Superior temporal gyrus (tissue), 1 donor: ENCODE data around the gene SGF29.
"Not testable (repeated sequence)": the region's sequence is repeated elsewhere in the genome, so short reads cannot be mapped to it uniquely, and the experiment has no call there.

Experiments
- DNase-seq: peaks from one replicate; pipeline ENCODE4 v3.0.0-alpha.2; 2016; ENCODE audit errors: extremely low spot score

Gene SGF29

DNA sequence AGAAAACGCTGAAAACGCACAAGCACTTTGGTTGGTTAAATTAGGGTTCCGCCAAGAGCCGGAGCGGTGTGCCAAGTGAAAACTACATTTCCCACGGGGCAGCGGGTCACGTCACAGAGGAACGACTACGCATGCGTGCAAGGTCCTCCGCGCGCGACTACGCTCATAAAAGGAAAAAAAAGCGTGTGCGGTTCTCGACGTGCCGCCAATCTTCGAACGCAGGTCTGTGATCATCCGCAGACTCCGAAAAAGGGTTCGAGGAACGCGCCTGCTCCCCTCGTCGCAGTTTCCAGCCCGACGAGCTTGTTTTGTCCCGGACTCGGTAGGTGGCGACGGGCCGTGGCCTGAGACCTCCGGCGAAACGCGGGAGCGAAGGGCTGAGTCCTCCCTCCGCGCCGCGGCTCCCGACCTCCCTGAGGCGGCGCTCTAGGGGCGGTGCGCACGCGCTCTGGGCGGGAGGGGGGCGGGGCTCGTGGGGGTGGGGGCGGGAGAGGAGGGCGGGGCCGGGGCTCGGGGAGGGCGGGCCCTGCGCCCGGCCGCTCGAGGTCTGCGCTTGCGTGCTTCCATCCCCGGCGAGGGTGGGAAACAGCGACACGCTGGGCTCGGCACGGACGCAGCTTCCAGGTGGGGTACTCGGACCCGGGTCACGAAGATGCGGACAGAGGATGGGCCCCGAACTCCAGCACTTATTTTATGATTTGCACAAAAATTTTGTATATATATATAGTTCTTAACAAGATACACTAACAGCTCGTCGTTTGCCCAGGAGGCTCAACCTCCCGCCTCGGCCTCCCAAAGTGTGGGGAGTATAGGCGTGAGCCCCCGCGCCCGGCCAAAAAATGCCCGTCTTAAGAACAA, at the start of gene SGF29:
TSS of gene SGF29 (plus strand) at position 145 of the 858 bp plus-strand sequence. CDS start 27,150 bp downstream, outside the sequence.
- DNase-seq = peak; percentile 97

DNA sequence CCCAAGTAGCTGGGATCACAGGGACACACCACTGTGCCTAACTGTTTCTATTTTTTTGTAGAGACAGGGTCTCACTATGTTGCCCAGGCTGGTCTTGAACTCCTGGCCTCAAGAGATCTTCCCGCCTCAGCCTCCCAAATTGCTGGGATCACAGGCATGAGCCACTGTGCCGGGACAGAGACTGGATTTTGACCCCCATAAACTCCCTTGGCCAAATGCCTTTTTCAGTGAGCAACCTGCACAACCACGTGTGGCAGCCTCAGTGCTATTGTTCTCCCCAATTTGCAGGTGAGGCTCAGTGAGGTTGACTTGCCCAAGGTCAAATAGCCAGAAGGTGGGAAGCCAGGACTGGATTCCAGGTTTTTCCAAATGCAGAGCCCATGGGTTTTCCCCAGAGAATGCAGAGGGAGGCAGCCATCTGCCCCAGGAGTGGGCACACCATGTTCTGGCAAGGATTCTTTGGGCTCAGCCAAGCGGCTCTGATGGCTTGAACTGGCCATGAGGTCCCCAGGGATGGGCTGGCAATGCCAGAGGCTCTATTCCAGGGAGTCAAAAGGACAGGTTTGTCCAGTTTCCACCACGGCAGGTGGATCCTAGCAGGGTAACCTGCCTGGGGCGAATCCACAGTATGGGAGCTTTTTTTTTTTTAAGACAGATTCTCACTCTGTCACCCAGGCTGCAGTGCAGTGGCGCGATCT, 48.9 kb upstream of the SGF29 start:
- DNase-seq = no peak

DNA sequence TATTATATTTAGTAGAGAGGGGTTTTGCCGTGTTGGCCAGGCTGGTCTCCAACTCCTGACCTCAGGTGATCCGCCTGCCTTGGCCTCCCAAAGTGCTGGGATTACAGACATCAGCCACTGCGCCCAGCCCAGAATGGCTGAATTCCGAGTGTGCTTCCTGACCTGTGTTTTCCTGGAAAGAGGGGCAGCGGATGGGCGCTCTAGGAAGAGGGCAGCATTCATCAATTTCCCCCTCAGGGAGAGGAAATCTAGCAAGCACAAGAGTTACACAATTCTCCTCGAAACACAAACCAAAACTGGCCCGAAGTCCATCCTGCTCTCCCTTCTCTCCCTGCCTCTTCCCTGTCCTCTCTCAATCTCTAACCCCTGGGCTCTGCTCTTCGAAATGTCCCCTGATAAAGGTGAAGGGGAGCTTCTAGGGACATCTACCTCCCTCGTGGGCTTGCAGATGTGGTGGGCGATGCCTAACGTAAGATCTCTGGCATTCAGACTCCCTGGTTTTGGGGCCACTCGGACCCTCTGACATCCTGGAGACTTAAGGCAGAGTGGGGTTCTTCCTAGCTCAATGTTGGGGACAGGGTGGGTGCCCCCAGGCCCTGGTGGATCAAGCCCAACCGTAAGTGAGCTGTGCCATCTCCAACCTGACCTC, 48.1 kb upstream of the SGF29 start:
- no peak for DNase-seq

DNA sequence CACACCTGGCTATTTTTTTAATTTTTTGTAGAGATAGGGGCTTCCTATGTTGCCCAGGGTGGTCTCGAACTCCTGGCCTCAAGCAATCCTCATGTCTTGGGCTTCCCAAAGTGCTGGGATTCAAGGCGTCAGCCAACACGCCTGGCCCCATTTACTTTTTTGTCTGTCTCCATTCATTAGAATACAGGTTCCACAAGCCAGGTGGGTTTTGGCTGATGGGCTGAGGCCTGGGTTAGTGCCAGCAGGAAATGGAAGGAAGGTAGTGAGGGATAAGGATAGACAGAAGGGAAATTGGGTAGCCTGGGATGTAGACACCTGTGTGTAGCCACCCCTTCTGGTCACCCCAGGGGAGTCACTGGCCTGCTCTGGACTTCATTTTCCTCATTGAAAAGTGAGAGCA, 42.7 kb upstream of the SGF29 start:
- no peak for DNase-seq

DNA sequence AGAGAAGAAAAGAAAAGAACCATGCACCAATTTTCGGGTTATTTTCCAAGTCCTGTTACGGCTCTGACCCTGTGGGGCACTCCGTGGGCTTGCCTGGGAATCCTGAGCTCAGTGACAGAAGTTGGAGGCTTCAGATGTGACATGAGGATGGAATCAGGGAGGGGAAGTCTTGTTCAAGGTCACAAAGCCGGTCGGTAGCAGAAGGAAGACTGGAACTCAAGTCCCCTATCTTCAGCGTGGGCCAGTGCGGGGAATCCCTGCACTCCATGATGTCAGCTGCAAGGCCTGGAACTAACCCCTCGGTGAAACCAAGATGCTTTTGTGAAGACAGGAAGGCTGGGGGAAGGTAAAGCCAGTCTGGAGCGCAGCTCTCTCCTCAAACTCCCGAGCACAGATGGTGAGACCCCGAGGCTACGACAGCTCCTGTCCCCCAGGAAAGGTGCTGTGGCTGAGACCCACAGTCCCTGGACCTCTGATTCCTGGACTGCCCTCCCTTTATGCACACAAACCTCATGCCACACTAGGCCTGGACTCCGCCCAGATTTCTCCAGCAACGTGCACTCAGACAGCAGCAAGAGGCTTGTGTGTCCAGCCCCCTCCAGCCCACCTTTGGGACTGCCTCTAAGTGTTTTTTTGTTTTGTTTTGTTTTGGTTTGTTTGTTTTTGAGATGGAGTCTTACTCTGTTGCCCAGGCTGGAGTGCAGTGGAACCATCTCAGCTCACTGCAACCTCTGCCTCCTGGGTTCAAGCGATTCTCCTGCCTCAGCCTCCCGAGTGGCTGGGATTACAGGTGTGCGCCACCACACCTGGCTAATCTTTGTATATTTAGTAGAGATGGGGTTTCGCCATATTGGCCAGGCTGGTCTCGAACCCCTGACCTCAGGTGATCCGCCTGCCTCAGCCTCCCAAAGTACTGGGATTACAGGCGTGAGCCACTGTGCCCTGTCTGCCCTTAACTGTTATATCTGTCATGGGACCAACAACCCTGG, 41.6 kb upstream of the SGF29 start:
- no peak for DNase-seq

DNA sequence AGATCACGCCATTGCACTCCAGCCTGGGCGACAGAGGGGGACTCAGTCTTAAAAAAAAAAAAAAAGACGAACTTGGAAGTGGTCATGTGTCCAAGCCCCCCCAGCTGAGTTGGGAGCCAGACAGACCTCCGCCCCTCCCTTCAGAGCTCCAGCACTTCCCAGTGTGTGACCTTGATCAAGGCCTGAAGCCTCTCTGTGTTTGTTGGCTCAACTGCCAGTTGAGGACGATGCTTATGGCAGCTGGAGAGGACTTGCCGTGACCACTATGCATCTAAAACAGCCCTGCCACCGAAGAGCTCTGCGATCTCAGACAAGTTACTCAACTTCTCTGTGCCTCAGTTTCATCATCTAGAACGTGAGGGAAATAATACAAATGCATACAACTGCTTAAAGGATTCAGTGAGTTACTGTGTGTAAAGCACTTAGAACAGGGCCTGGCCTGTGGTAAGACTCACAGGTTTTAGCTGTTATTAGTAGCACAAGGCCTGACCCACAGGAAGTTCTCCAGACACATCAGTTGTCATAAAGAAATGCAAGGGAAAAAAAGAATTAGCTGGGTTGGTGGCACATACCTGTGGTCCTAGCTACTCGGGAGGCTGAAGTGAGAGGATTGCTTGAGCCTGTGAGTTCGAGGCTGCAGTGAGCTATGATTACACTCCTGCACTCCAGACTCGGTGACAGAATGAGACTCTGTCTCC, 40.1 kb upstream of the SGF29 start:
- no peak for DNase-seq

DNA sequence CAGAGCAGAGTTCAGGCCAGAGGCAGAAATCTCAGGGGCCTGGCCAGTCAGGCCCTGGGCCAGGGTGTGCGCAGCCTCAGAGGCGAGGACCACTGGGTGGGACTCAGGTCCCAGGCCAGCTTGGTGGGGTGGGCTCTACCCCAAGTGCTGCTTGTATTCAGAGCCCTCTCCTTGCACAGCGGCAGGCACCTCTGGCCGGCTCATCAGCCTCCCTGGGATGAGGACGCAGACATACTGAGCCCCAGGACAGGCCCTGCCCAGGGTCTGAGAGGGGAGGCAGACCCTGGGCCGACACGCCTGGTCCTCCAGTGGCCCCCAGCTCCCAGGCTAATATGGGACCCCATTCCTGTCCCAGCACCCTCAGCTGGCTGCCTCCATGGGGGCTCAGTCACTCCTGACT, 39.5 kb upstream of the SGF29 start:
- no peak for DNase-seq

DNA sequence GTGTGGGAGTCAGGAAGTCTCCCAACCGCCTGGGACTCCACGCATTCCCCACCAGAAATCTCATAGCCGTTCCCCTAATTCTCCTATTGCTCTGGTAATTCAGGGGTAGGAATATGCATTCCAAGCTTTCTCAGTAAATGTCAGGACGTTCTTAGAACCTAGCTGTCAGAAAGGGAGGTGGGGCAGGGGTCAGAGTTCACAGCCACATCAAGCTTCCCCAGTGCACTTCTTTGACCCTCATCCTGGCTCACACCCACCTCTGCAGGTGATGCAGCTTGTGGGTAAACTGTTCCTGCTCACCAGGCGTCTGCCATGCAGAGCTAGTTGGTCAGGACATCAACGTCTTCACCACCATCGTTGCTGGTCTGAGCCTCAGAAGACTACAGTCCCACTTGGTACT, 33.0 kb upstream of the SGF29 start:
- DNase-seq = no peak

DNA sequence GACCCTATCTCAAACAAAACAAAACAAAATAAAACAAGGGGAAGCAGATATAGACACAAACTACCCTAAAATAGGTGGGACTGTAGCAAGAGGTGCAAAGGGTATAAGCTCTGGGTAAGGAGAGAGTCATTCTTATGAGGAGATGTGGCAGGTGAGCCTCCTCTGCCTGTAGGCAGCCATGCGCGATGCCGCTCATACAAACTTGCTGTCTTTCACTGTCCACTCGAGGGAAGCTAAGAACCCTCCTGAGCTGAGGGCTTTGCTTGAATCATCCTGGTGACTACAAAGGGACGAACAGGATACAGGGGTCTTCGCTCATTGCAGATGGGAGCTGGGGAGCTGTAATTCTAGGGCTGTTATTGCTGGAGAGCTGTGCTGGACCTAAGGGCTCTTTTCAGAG, 32.3 kb upstream of the SGF29 start:
- DNase-seq = no peak

DNA sequence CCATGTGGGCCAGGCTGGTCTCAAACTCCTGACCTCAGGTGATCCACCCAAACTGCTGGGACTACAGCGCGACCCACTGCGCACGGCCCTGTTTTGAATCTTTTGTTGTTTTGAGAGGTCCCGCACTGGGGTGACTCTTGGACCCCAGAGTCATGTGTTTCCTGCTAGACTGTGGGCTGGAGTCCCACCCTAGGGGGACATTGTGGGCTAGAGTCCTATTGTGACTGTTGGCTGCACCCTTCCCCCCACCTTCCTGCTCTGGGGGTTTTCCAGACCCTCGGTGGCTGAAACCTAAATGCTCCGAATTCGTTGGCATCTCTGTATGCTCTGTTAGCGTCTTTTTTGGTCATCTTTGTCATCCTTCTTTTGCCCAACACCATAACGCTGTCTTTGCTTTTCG, 30.9 kb upstream of the SGF29 start:
- no peak for DNase-seq

DNA sequence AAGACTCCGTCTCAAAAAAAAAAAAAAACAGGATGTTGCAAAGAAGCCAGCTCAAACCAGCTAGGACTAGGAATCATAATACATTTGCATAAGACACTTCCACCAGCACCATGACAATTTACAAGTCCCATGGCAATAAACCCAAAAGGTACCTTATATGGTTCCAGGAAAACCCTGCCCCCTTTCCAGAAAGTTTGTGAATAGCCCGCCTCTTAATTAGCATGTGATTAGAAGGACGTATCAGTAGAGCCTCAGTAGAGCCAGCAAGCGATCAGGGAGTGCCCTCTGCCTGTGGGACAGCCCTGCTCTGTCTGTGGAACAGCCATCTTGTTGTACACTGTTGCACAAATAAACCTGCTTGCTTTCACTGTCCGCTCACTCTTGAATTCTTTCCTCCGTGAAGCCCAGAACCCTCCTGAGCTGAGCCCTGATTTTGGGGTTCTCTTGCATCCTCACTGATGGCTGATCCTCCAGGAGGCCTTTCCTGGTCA, 29.0 kb upstream of the SGF29 start:
- DNase-seq = no peak

DNA sequence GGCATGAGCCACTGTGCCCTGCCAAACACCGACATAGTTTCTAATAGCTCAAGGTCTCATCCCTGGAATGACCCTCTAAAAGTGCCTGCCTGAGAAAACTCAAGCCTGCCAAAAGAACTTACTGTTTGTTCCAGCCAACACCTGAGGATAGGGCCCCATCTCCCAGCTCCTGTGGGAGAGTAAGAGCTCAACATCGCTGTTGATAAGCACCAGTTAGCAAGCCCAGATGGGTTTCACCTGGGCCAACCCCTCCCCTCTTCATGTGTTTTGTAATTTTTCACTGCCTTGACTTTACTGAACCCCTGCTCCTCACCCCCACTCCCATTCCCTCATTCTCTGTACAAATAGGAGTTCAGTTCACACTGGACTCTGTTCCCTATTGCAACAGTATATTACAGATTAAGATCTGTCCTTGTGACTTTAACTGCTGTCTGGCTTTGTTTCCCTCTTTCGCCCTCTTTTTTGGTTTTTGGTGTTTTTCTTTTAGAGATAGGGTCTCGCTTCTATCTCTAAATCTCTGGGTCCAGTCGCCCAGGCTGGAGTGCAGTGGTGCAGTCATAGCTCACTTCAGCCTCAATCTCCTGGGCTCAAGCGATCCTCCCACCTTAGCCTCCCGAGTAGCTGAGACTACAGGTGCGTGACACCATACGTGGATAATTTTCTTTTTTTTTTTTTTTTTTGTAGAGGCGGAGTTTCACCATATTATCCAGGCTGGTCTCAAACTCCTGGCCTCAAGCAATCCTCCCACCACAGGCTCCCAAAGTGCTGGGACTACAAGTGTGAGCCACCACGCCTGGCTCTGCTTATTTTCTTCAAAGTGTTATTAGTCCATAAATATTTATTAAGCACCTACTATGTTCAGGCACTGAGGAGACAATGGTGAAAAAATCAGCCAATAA, 27.3 kb upstream of the SGF29 start:
- DNase-seq = no peak

DNA sequence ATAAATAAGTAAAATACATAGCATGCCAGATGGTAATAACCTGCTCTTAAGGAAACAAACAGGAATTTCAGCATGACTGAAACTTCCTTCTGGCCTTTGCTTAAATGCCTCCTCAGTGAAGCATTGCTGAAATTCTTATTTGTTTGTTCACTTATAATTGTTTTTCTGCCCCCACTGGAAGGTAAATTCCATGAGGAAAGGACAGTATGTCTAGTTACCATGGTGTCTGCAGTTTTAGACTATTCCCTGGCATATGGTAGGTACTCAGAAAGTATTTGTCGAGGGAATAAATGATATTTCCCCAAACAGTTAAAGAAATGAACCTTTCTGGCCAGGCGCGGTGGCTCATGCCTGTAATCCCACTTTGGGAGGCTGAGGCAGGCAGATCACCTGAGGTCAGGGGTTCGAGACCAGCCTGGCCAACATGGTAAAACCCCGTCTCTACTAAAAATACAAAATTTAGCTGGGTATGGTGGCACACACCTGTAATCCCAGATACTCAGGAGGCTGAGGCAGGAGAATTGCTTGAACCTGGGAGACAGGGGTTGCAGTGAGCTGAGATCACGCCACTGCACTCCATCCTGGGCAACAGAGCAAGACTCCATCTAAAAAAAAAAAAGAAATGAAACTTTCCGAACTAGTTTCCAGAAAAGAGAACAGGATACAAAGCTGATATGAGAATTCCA, 26.5 kb upstream of the SGF29 start:
- not testable (repeated sequence) for DNase-seq

DNA sequence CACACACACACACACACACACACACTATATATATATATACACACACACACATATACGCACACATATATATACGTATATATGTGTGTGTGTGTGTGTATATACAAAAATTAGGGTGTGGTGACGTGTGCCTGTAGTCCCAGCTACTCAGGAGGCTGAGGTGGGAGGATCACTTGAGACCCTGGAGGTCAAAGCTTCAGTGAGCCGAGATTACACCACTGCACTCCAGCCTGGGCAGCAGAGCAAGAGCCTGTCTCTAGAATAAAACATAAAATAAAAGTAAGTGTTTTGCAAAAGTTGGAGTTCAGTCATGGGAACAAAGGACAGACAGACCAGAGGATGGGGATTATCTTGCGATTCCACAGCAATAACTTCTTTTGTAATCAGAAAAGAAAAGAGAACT, 25.7 kb upstream of the SGF29 start:
- no peak for DNase-seq

DNA sequence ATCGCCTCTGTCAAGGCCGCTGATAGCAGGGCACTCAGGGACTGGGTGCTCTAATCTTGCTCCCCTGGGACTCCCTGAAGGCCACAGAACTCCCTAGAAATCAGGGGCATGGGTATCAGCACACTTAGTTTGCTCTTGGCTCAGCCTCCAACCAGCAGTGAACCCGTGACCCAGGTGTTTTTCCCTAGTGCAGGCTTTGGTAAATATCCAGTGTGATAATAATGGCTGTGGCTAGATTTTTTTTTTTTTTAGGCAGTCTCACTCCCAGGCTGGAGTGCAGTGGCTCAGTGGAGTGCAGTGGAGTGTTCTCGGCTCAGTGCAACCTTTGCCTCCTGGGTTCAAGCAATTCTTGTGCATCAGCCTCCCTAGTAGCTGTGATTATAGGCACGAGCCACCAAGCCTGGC, 25.3 kb upstream of the SGF29 start:
- DNase-seq = no peak

DNA sequence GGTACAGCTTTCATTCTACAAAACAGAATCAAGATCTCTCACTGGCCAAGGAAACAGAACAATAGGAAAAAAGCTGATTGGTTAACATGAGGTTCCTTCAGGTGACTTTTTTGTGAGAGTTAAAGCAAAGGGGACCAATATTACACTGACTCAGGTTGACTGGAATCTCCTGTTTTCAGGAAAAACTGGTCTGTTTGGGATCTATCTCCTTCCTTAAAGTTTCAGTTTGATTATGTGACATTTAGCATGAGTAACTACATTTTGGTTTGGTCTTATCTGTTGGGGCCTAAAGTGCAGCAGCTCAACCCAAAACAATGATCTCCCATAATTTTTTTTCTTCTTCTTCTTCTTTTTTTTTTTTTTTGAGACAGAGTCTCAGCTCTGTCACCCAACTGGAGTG, 24.6 kb upstream of the SGF29 start:
- DNase-seq = no peak

DNA sequence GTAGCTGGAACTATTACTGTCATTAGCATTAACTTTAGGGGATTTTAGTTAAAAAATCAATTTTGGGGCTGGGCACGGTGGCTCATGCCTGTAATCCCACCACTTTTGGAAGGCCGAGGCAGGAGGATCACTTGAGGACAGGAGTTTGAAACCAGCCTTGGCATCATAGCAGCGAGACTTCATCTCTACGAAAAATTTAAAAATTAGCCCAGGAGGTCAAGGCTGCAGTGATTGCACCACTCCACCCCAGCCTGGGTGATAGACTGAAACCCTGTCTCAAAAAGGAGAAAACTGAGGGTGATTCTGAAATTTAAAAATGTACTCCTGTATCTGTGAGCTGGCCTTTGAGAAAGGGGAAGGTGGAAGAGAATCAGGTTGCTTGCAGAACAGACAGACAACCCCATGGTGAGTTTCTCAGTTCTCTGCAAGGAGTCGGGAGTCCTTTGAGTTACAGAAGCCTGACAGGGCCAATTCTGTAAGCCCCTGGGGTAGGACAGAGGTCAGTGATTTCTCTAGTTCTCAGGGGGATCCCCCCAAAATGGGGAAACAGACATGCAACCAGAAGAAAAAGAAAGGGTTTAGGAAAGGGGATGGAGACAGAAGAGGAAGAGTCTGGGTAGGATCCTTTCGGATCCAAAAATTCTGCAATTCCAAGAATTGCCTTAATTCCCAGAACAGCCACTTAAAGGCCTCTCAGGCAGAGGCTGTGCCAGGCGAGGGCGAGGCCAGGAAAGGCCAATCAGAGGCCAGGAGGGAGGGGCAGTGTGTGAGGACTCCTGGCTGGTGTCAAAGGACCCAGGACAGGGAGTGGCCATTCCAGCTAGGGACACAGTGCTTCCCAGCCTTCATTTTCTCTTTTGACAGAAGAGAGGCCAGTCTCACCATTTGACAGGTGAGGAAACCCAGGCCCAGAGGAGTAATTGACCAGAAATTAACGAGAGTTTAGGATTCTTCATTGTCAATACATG, 21.7 kb upstream of the SGF29 start:
- DNase-seq = no peak
